HG03521 (cell line): ENCODE data around the gene RDH11.

Experiments
- ATAC-seq: cut with Tn5 transposase; IDR thresholded peaks from one replicate; pipeline ENCODE4 v1.9.1; 2021; ENCODE audit warnings: mild to moderate bottlenecking, moderate library complexity; ENCODE audit not compliant: unreplicated experiment

Gene RDH11

DNA sequence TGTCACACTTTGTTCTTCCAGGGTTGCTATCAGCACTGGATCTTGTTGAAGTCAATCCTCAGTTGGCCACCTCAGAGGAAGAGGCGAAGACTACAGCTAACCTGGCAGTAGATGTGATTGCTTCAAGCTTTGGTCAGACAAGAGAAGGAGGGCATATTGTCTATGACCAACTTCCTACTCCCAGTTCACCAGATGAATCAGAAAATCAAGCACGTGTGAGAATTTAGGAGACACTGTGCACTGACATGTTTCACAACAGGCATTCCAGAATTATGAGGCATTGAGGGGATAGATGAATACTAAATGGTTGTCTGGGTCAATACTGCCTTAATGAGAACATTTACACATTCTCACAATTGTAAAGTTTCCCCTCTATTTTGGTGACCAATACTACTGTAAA lies 44.9 kb downstream of the RDH11 start:
- no peak for ATAC-seq

DNA sequence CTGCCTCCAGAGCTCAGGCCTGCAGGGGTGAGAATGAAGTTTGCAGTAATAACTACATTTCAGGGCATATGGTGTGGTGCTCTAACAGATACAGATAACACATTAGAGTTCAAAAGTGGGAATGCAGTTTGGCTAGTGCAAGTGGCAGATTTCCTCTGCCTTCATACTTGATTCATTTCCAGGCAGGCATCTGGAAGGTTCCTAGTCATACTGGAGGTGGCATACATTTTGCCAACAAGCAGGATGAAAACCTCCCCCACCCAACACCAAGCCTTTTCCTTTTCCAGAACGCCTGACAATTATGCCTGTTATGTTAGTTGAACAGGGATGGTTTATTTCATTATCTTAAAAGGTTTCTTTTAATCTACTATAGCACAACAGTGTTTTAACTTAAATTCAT lies 45.4 kb downstream of the RDH11 start:
- no peak for ATAC-seq

DNA sequence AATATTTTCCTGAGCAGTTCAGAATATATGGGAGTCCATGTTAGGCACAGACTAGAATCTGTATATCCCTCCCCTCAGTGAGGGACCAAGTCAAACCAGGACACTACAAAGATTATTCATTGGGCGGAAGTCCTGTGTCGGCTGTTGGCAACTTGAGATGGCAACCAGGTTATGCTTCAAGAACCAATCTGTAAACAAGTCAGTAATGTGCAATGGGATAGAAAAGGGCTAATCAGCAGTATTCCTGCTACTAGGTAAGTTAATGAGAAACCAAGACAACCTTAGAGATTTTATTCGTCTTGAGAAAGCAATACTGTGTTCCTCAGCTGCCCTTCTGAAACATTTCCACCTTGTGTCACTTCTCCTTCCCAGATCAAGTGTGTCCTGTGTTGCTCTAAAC lies 49.4 kb downstream of the RDH11 start:
- no peak for ATAC-seq

DNA sequence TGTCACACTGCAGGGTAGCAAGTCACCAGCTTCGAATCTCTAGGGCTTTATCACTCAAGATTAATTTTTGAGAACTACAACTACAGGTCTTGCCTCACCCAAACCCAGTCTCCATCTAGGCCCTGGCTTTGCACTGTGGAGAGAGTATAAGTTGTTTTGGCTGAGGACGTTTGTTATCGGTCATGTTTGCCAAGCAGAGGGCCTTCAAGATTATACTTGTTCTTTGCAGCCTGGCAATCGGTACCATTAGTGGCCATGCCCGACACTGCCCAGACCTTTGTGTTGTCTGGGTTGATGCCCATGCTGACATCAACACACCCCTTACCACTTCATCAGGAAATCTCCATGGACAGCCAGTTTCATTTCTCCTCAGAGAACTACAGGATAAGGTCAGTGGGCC lies 50.1 kb downstream of the RDH11 start:
- no peak for ATAC-seq

DNA sequence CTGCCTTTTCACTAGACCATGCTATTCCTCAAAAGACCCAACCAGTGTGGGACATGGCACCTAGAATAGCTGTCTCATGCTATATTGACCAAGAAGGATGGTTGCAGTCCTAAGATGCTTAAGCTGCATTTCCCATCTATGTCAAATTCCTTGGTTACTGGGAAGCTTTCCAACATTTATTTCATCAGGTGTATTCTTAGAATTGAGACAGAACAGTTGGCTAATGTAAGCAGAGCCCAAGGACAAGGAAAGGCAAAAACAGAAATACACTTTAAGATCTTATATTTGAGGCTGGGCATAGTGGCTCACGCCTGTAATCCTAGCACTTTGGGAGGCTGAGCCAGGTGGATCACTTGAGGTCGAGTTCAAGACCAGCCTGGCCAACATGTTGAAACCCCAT lies 51.1 kb downstream of the RDH11 start:
- no peak for ATAC-seq

DNA sequence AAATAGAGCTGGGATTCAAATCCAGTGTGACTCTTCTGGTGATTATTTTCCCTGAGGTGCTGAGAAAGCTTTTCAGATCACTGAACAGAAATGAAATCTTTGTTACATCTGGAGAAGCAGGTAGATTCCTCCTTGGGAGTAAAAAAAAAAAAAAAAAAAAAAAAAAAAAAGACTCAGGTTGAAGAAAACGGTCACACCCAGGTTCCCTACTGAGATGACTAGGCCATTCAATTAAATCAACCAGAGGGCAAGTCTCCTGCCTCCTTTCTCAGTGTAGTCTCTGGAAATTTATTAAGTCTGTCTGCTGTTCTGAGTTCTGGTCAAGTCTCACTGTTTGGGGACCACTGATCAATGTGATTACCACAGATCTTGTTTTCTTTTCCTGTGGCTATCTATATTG lies 51.9 kb downstream of the RDH11 start:
- no peak for ATAC-seq

DNA sequence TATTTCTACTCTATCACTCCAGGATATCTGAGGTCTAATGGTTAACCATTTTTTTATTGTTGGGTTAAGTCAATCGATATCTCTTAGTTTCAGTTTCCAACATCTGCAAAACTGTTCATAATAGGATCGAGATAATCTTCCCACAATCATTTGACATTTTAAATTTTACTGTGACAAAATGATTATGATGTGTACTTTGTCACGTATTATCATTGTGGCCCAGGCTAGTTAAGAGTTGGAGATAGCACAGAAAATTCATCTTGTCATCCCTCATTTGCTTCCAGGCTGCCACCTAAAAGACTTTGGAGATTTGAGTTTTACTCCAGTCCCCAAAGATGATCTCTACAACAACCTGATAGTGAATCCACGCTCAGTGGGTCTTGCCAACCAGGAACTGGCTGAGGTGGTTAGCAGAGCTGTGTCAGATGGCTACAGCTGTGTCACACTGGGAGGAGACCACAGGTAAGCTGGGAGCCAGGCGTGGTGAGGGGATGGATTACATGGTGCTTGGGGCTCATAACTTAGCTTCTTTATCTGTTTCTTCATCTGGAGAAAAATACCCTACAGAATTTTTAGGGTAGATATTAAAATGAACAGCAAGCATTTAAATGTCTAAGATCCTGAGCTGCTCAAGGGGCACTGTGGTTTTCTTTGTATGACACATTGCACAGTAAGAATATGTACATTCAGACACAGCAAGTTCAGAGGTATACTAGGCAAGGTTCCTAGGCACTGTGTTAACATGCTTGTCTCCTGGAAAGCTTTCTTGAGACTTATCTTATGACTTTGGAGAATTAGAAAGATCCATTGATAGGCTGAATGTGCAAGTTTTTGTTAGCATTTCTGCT lies 53.4 kb downstream of the RDH11 start:
- no peak for ATAC-seq

DNA sequence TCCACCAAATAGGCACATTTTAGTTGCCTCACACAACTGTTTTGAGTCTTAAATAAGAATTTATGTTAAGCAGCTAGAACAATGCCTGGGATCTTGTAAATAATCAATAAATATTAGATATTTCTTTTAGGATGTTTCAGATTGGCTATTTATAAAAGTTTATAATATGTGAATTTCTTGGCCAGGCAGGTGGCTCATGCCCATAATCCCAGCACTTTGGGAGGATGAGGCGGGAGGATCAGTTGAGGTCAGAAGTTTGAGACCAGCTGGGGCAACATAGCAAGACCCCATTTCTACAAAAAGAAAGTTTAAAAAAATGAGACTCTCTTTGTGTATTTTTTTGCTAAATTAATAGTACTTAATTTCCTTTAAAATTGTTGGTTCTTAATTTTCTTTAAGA lies 54.1 kb downstream of the RDH11 start:
- no peak for ATAC-seq

DNA sequence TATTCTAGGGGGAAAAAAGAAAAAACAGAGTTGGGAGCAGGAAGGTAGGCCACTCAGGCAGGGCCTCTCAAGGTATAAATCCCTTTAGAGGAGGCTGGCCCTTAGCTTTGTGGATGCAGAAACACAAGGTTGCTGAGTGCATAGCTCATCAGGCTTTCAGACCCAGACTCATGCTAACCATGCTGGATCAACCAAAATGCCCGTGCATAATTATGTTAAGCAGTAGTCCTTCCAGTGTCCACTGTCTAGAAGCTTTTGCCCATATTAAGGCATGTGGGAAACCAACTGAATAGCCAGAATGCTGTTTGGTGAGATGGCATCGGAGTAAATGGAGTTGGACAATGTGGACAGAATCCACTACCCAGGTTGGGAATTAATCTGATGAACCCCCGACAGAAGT lies 56.9 kb downstream of the RDH11 start:
- ATAC-seq = no peak

DNA sequence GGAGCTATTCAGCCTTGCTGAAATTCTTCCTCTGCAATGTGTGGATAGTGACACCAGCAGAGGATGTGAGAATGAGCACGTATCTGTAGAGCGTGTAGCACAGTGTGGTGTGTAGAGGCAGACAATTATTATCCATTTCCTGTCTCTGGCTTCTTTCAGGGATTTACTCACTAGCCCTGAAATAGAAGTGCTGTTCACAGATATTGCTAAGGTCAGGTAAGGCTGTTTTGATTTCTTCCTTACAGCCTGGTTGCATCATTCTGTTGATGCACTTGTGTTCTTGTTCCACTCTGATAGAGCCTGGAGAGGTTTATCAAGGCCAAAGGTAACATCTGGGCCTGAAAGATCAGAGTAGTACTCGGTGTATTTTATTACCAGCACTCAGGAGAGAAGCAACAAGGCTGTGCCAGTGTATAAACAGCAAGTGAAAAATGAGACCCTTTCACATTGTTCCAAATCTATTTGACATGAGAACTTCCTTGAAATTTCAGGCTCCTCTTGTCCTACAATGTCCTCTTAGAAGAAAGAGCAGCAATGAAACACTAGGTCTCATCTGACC lies 59.1 kb downstream of the RDH11 start:
- no peak for ATAC-seq

DNA sequence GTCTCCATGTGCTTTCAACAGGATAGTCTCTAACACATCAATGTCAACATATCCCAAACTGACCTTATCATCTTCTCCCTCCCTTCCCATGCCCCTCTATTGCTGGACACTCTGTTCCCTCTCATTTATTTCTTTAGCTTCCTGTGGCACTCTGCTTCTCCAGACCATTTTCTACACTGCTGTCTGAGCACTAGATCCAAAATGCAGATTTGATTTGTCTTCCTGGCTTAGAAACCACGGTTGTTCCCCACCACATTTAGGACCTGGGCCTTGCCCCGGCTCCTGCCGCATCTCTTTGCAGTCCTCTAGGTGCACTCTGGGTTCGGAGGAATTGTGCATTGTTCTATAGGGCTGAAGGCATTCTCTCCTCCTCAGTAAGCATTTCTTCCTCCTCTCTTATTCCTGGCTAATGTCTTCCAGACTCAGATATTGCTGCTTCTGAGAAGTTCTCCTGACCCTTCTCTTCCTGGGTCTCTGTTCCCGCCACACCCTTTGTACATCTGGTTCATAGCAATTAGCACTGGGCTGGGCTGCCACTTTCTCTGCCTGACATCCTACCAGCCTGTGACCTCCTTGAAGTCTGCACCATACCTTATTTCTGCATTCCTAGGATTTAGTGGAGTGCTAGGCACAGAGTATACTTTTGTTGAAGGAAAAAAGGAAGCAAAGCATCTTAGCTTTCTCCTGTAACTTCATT lies 62.0 kb downstream of the RDH11 start:
- ATAC-seq = no peak

DNA sequence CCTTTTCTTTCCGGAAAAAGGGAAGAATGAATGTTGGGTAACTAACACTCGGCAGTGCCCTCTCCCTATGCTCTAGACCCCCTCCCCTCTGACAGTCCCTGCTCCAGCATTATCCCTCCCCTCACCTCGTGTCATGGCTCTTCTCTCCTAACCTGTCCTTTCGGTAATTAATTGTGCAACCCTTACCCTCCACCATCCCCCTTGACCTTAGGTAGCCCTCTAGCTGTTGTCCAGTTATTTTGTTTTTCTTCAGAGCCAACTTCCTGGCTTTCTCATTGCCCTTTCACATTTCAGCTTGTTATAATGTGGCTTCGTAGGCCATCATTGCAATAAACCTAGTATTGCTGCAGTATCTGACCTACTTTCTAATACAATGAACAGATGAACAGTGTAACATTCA lies 64.6 kb downstream of the RDH11 start:
- ATAC-seq = no peak

DNA sequence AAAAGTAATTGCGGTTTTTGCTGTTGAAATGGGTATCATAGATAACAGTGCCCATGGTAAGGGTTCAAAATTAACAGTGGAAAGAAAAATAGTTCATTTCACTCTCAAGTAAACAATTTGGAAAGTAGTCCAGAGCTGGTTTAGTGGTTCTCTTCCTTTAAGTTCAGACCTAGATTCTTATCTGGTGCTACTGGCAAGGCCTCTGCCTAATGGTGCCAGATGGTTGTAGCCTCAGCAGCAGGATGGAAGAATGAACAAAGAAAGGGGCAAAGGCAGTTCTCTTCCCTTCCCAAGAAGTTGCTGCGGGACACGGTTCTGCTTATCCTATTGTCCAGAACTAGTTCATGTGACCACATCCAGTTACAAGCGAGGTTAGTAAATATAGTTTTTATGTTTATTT lies 65.4 kb downstream of the RDH11 start:
- no peak for ATAC-seq

DNA sequence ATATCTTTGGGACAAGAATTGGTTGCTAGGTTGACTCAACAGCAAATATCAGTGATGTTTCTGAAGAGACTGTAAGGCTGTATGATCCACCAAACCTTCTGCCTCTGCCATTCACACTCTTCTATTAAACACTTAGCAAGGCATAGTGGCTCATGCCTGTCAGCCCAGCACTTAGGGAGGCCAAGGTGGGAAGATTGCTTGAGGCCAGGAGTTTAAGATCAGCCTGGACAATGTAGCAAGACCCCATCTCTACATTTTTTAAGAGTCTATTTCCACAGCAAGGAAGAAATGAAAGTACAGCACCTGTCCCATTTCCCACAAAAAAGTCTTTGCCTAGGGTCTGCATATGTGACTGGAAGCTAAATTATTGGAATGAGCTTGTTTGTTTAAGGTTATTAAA lies 68.0 kb downstream of the RDH11 start:
- no peak for ATAC-seq
